HG03469 (cell line): ENCODE data around the gene RCAN2.

Source experiments
- ATAC-seq: cut with Tn5 transposase; IDR thresholded peaks from one replicate; pipeline ENCODE4 v1.9.1; 2021; ENCODE audit warnings: mild to moderate bottlenecking, moderate library complexity, moderate number of reproducible peaks; ENCODE audit not compliant: unreplicated experiment

RCAN2 gene

DNA sequence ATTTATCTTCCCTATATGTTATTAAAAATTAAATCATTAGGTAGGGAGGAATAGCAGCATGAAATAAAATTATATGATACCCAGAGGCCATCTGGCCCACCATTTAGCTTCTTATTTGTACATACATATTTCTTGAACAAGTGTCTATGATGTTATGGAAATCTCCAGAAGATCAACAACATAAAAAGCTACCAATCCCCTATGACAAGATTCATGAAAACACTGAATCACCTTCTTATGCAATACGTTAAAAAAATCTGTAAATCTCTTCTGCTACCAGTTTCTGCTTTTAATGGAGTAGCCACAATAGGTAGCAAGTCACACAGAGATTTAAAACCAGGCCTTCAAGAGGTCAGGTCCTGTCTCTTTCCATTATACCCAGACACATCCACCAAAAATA lies 194.7 kb downstream of the RCAN2 start:
- no peak for ATAC-seq

DNA sequence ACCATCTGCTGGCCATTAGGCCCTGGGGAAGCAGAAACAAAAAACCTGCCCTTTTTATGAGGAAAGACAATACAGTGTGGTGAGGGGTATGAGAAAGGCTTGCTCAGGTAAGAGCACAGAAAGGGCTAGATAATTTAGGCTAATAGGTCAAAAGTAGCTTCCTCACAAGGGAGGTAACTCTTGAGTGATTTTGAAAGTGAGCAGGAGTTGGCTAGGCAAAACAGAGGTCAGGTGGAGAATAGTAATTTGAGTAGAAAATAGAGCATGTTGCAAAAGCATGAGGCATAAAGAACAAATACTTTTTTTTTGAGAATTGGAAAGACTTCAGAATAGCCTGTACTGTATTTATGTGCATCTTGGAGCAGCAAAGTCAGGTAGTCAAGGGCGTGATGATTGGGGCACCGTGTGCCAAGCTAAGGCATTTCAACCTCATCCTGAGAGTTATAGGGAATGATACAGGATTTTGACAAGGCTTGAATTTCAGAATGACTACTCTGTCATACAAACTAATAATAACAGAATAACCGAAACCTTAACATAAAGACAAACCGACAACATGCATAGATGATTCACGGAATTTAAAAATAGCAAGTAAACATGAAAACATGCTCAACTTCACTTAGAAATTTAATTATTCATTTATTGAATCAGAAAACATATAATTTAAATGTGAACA lies 197.5 kb downstream of the RCAN2 start:
- ATAC-seq, result peak; percentile 83

DNA sequence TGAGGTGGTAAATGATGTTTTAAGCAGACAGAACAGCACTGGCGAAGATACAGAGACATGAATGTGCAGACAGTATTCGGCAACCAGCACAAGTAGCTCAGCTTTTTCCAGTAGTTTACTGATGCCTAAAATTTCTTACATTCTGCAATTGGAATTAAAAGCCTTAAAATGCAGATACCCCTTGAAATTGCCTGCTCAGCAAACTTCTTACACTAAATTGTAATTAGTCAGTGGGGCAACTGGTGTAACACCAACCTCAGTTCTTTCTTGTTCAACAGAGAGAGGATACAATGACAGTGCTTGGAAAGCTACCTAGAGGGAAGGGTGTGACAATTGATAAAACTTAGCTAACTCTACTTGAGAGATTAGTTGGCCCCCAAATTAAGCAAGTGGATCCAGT lies 199.4 kb downstream of the RCAN2 start:
- ATAC-seq, result no peak

DNA sequence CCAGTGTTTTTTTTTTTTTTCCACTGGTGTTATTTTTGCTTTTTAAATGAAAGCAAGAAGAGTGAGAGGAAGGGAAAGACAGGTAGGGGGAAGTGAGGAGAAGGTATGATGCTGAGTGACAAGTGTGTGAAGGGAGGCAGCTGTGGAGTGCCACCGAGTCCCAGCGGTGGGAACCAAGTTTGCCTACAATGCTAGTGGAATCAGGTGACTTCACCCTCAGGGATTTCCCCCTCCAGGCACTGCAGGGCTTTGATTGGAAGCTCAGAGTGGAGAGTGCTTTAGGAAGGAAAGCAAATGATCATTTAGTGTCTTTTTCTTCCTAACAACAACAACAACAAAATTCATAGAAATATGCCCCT lies 200.0 kb downstream of the RCAN2 start:
- no peak for ATAC-seq

DNA sequence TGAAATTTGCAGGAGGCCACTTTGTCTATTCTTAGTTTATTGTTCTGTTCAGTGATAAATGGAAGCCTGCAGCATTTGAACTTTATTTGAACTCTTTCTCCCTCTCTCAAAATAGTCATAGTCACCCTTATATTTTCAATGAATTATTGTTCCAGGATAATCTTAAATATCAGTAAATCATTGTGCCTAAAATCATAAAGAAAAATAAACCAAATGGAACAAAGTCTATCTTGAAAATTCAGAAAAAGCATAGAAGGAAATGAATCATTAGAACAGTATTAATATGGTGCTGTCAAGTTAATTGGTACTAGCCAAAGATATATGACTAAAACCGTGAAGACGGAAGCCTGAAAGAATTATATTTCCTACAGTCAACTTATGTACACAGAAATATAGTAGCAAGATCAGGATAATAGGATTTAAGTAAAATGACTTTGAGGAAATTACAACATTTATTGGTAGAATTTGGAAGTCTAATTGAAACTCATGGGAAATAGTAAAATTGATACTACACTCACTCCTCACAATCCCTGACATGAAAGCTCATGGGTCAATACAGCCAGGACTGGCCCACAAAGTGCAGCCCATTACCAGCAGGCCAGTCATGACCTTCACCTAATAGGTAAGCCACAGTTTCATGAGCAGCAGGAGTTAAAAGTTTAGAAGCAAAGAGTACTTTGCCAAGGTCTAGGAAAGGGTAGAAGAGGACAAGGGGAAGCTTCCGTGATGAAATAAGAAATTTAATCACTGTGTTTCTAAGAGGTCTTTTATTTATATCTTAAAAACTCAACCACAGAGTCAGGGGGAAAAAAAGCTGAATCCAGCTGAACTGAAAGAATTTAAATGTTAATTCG lies 200.6 kb downstream of the RCAN2 start:
- no peak for ATAC-seq

DNA sequence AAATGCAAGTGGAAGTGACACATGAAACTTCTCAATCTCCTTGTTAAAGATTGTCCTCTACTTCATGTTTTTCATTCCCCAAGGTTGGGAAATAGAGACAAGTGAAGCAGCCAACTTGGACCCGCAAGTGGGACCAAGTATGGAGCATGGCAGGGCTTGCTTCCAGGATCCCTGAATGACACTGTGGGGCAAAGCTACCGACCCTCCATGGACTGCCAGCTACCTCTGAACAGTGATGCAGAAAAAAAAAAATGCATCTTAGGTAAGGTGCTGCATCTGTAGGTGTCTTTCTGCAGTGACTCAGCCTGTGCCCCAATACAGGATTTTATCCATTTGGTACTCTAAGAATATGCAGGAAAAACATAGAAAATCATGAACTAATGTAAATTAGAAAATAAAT lies 201.4 kb downstream of the RCAN2 start:
- no peak for ATAC-seq

DNA sequence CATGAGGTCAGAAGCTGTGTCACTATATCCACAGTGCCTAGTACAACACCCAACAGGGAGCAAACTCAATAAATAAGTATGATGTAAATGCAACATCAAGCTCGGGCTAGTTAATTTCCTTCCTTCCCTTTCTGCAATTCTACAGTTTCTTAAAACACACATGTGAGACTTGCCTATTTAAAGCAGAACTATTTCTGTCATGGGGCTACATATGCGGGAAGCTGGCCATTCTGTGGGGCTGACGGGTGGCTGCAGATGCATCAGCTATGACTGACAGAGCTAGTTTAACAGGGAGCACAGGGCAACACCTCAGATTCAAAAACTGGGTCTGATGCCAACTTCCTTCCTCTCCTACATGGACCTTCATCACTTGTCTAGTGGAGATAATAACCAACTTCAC lies 202.4 kb downstream of the RCAN2 start:
- ATAC-seq, result no peak

DNA sequence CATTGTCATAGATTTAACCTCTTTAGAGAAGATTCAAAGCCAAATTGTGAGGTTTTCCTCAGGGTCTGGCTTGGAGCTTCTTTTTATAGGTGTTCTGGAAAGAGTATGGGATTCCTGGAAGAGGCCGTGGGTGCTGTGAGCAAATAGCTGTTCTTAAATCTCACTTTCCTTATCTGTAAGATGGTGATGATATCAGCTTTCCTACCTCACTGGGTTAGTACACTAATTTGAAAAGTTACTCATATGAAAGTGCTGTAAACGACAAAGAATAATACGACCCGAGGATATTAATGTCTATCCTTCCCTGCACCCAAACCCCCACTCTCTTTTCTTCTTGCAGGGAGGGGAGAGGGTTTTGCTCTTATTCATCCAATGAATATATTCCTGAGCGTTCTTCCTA lies 203.6 kb downstream of the RCAN2 start:
- no peak for ATAC-seq

DNA sequence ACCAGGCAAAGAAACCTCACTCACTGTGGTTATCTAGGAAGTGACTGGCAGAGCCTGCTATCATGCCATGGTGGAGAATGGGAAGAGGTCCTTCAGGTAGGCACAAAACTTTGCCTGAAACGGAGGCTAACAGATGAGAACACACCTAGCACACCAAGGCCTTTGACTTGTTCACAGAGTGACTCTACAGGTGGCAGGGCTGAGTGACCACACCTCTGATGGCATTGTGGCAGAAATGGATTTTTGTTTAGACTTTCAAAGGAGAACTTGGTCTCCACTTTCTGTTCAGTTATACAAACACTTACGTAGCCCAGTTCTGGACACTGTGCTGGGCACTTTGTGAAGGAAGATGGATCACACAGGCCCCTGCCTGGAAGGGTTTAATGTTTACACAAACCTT lies 204.2 kb downstream of the RCAN2 start:
- ATAC-seq, result no peak

DNA sequence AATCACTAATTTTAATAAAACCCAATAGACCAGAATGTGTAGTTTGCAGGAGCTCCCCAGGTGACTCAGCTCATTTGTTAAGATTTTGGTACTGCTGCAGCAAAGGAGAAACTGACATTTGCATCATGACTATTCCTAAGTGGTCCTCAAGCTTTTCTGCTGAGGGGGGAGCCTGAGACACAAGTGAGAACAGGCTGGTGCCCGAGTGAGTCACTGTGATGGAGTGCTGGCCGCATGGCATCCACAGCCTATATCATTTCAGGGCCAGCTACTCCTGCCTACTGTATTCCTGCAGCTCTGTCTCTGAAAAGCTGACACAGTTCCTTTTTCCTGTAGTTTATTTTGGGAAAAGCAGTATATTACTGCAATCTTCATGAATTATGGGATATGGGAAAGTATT lies 206.8 kb downstream of the RCAN2 start:
- no peak for ATAC-seq

DNA sequence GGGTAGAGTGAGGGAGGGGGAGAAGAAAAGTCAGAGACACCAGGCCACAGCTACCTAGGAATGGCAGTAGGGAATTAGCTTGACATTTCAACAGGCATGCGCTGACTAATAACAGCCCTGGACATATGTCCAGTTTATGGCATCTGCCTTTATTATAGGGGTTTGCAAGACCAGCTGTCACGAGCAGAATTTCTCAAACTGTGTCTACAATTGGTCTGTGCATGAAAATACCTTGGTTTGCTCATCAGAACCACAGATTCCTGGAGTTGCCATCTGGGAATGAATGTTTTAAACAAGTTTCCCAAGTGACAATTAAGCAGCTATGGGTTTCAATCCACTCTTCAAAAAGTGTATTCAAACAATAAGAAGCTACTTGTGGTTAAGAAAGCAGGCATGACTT lies 210.1 kb downstream of the RCAN2 start:
- ATAC-seq, result no peak

DNA sequence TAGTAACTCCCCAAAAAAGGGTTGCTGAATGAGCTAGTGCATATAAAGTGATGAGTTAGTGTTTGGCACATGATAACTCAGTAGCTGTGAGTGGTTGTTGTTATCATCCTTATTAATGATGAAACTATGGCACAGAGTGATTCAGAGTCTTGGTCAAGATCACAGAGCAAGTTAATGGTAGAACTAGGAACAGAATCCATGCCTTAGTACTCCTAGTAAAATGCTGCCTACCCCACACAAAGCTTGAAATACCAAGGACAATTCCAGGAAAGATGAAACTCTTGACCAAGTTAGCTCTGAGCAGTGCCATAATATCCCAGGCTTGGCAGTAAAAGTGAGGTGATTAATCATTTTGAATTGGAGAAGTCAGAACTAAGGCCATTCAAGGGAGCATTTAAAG lies 211.4 kb downstream of the RCAN2 start:
- no peak for ATAC-seq

DNA sequence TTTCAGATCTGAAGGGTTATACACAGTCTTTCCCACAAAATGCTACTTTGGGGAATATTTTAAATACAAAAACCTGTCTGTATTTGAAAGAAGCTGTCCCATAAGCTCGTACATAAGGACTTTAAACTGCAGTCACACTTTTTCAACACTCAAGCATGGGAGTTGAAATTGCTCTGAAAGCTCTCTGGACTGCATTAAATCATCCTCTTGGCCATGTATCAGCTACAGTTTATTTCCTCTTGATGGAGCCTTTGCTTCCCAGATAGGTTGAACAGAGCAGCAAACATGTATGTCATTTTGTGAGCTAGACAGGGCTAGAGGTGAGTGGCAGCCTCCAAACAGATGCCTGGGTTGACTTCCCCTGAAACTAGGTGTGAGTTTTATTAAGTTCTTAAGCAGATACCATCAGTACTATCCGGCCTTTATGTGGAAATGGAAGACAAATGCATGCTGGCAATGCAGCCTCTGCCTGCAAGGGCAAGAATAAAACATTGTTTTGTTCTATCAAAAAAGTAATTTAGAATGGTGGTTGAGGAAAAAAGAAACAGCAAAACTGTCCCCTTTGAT lies 214.6 kb downstream of the RCAN2 start:
- no peak for ATAC-seq

DNA sequence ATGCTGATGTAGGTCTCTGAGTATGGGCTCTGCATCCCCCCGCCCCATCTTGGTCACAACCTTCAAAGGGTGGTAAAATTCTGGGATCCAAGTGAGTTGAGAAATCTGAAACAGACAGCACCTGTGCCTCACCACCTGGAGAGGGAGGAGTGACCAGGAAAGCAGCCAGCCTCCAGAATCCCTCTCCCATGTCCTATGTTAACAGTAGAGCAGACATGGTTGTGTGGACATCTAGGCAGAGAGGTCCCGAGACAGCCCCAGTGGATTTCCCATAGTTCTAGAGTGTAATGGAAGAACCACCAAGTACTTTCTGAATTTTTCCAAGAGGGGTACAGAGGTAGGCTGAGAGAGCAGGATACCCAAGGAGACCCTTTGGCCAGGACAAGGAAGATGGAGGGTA lies 216.7 kb downstream of the RCAN2 start:
- ATAC-seq, result no peak

DNA sequence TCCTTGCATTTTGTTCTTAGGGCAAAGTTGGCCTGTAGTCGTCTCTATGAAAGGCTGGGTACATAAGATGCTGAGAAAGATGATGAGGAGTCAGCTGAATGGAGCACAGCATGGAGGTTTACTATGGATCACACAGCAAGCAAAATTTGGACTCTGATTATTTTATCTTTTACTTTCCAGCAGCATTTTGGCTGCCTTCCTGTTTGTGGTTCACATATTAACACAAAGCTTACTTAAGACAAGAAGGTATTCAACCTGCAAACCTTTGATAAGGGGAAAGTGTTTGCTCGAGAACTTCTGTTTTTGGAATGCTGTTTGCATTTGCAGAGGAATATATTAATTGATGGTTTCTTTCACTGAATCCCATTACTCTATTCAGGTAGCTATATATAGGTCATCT lies 217.3 kb downstream of the RCAN2 start:
- ATAC-seq, result no peak

DNA sequence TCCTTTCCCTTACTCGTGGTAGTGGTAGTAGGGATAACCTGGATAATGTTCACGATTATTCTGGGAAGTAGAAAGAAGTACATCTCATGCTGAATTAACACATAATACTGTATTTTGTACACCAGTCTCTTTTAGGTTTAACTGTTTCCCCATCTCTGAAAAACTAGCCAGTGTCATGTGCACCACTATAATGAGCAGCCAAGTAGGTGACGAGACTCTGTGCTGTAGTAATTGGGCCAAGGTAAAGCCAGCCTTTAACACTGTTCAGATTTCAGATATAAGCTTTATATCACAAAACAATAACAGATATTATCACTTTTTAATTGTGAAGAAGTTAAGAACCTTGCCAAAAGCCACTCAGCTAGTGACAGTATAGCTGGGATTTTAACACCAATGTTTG lies 219.5 kb downstream of the RCAN2 start:
- ATAC-seq, result no peak

DNA sequence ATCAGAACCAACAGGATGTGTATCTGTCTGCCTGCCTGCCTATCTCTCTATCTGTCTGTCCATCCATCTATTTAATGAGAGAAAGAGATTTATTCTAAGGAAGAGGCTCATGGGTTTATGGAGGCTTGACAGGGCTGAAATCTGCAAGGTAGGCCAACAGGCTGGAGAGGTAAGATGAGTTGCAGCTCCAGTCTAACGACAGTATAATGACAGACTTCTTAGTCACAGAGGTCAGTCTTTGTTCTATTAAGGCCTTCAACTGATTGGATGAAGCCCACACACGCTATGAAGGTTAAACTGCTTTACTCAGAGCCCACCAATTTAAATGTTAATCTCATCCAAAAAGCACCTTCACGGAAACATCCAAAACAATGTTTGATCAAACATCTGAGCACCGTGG lies 220.1 kb downstream of the RCAN2 start:
- no peak for ATAC-seq

DNA sequence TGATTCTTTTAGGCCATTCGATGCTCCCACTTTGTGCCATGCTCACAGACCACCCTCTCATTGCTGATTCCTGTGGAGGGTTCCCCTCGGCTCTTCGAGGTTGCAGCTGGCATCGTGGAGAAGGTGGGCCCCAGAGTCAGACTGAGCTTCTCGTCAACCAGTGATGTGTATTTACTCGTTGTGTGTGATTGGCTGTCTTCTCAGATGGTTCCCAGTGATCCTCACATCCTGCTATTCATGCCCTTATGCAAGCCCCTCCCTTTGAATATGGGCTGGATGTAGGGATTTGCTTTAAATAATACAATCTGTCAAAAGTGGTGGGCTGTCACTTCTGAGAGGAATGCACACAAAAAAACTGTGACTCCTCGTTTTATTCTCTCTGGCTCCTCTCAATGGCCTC lies 220.9 kb downstream of the RCAN2 start:
- ATAC-seq, result no peak

DNA sequence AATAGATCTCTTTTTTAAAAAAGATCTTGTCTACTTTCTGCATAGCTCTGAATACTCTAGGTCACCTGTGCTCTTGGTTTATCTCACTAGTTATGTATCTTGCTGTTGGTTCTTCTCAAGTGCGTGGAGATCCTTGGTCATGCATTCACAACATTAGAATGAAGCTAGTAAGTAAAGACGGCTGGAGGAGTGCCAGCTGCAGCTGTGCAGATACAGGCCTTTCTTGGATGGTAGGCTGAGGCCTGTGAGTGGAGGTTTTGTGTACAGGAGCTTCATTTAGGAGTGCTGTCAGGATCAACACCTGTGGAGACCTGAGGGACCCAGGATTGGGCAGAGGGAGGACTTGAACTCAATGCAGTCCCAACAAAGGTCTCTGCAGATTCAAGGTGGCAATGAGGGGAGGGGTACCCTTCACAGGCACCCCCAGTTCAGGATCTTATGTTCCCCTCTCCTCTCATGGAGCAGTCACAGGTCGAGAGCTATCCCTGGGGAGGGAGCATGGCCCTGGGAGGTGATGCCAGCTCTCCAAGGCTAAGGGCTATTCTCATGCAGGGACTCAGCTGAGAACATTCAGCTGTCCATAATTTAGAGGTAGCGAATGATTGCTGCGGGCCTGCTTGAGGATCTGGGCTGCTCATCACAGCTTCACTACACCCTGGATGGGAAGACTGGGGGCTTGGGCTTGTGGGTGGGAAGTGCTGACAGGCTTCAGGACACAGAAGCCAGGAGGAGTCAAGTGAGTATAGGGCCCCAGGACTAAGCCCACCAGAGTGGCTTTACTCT lies 221.6 kb downstream of the RCAN2 start:
- no peak for ATAC-seq

DNA sequence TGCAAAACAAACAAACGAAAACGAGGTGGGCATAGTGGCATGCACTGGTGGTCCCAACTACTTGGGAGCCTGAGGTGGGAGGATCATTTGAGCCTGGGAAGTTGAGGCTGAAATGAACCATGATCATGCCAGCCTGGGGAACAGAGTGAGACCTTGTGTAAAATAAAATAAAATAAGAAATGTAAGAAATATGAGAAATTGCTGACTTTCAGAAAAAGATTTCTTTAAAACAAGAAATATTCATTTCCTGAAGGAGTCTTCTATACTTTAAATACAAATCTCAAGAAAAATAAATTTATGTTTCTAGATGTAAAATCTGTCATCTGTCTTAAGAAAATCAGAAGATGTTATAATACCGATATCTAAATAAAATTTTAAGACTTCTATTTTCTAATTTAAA lies 223.7 kb downstream of the RCAN2 start:
- no peak for ATAC-seq

DNA sequence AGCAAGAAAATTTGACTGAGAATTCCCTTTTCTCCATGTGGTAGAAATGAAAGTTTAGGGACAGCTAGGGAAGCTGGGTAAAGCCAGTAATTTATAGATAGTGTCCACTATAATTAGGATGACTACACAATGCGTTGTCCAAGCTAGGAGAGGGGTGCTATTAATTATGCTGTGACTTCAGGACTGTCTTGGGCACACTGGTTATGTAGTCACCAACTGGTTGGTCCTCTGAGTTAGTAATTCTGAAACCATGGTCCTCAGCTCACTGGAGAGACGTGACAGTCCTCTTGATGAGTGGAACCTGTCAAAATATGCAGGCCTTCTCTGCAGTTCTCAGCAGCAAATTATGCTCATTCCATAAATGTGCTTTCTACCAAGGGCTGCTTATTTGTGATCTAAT lies 225.9 kb downstream of the RCAN2 start:
- ATAC-seq, result no peak

DNA sequence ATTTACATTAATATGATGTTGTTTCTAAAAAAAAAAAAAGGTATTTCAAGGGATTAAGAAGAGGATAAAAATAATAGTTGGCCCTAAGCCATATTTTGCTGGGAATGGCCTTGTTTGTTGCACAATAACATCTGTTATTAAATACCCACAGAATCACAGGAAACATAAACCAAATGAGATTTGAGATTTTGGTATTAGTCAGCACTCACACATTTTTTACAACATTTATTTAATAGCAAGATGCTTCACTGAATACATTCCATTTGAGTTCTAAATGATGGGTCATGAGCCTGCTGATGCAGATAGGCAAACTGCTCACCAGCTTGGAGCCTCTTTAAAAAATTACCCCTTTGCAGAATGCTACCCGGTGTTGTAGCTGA lies 227.6 kb downstream of the RCAN2 start:
- no peak for ATAC-seq
